Memory B cell (primary cell): ENCODE measurements around the gene LRRC43.
"Not testable (repeated sequence)": the region's sequence is repeated elsewhere in the genome, so short reads cannot be mapped to it uniquely, and the experiment has no call there.

ENCODE experiments used
- ATAC-seq: fragments of 150-1000 bp; cut with Tn5 transposase; 2 replicates; pipeline ENCODE4 v1.10.0; 2021; ENCODE audit warnings: low read depth, mild to moderate bottlenecking, moderate library complexity
- DNase-seq, 2 donors: peaks; one replicate each; pipeline ENCODE4 v3.0.0; 2022; ENCODE audit warnings: low spot score in 2 of 2
- H3K27ac Mint-ChIP-seq: one replicate; pipeline ENCODE4 v1.8.0; 2022; ENCODE audit warnings: mild to moderate bottlenecking, moderate library complexity, mixed read lengths
- H3K27me3 Mint-ChIP-seq: one replicate; pipeline ENCODE4 v1.8.0; 2022; ENCODE audit warnings: mixed read lengths
- H3K36me3 Mint-ChIP-seq: one replicate; pipeline ENCODE4 v1.8.0; 2022; ENCODE audit warnings: mild to moderate bottlenecking, mixed read lengths
- H3K4me1 Mint-ChIP-seq: one replicate; pipeline ENCODE4 v1.8.0; 2022; ENCODE audit warnings: mixed read lengths
- H3K4me3 Mint-ChIP-seq: one replicate; pipeline ENCODE4 v1.8.0; 2022; ENCODE audit warnings: mild to moderate bottlenecking, moderate library complexity, mixed read lengths
- H3K9me3 Mint-ChIP-seq: one replicate; pipeline ENCODE4 v1.8.0; 2022; ENCODE audit warnings: mixed read lengths

Gene LRRC43

GRCh38 chr12:122192441-122192840 is 9.5 kb downstream of the LRRC43 start:
- Mint-ChIP-seq H3K27ac (no peak overlapping the region), H3K4me1 (no peaks in the 10 kb centered on the region)

GRCh38 chr12:122194804-122195203 is 11.9 kb downstream of the LRRC43 start:
- Mint-ChIP-seq H3K4me3 (no peak overlapping the region), H3K27ac (no peak overlapping the region), H3K36me3 (peaks cover 3% of the 10 kb centered on the region), H3K4me1 (no peaks in the 10 kb centered on the region), H3K9me3 (peaks cover 6% of the 10 kb centered on the region), H3K27me3 (peaks cover 15% of the 10 kb centered on the region)
- ATAC-seq (no peak), DNase-seq (no peak)

More at GRCh38 chr12:122192441-122192840, 9.5 kb downstream of the LRRC43 start:
- no peak for ATAC-seq
- no peak for DNase-seq
- peaks cover 3% of the 10 kb centered on the region for H3K36me3 Mint-ChIP-seq
- H3K4me3 Mint-ChIP-seq, result no peak overlapping the region
- peaks cover 6% of the 10 kb centered on the region for H3K9me3 Mint-ChIP-seq
- H3K27me3 Mint-ChIP-seq, result peaks cover 10% of the 10 kb centered on the region

DNA sequence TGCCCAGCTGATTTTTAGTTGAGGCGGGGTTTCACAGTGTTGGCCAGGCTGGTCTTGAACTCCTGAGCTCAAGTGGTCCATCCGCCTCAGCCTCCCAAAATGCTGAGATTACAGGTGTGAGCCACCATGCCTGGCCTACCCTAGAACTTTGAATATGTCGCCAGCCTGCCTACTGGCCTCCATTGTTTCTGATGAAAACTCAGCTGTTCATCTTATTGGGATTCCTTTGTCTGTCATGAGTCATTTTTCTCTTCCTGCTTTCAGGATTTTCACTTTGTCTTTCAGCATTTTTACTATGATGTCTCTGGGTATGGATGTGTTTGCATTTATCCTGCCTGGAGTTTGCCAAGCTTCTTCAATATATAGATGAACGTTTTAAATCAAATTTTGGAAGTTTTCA is 12.5 kb downstream of the LRRC43 start:
- no peak overlapping the region for H3K27ac Mint-ChIP-seq
- no peak for ATAC-seq
- H3K36me3 Mint-ChIP-seq, result peaks cover 3% of the 10 kb centered on the region
- no peak overlapping the region for H3K4me3 Mint-ChIP-seq
- peaks cover 6% of the 10 kb centered on the region for H3K9me3 Mint-ChIP-seq
- H3K27me3 Mint-ChIP-seq, result peaks cover 19% of the 10 kb centered on the region
- H3K4me1 Mint-ChIP-seq, result no peaks in the 10 kb centered on the region
- no peak for DNase-seq

GRCh38 chr12:122197612-122197966 is 14.7 kb downstream of the LRRC43 start:
- no peak for DNase-seq
- no peak for ATAC-seq
- H3K36me3 Mint-ChIP-seq, result peaks cover 3% of the 10 kb centered on the region
- no peak overlapping the region for H3K4me3 Mint-ChIP-seq
- H3K4me1 Mint-ChIP-seq, result no peaks in the 10 kb centered on the region
- H3K27me3 Mint-ChIP-seq, result peaks cover 18% of the 10 kb centered on the region
- H3K27ac Mint-ChIP-seq, result no peak overlapping the region
- peaks cover 6% of the 10 kb centered on the region for H3K9me3 Mint-ChIP-seq

- peaks cover 17% of the 10 kb centered on the region for H3K27me3 Mint-ChIP-seq
- ATAC-seq, result no peak
- no peak overlapping the region for H3K4me3 Mint-ChIP-seq
- H3K9me3 Mint-ChIP-seq, result peaks cover 6% of the 10 kb centered on the region
- no peak for DNase-seq
- peaks cover 3% of the 10 kb centered on the region for H3K36me3 Mint-ChIP-seq
- H3K27ac Mint-ChIP-seq, result no peak overlapping the region
- peaks cover 3% of the 10 kb centered on the region for H3K4me1 Mint-ChIP-seq
Measured at GRCh38 chr12:122199484-122200355, 16.8 kb downstream of the LRRC43 start.

DNA sequence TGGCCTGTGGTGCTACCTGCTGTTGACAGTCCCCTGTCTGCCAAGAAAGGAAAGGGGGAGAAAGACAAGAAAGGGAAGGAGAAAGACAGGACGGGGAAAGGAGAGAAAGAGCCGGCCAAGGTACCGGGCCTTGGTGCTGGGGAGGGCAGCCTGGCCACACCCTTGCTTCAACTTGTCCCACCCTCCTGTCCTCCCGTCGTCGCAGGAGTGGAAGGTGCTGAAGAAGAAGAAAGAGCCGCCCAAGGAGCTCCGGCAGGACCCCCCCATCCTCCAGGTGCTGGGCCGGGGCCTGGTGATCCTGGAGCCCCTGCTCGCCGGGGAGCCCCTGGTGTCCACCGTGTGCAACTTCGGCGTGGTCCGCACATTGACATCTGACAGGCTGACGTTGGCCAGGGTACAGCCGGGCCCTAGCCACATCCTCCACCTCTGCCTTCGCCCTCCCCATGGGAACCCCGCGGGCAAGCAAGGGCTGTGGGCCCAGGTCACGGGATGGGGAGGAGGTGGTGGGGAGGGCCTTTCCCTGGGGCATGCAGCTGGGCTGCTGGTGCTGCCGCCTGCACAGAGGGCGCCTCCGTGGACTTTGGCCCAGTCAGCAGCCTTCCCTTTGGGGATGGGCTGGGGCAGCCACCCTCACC is 17.7 kb downstream of the LRRC43 start:
- ATAC-seq (no peak), DNase-seq (no peak)
- no peak overlapping the region for H3K27ac Mint-ChIP-seq
- peaks cover 1% of the 10 kb centered on the region for H3K9me3 Mint-ChIP-seq
- H3K27me3 Mint-ChIP-seq, result peaks cover 20% of the 10 kb centered on the region
- peaks cover 1% of the 10 kb centered on the region for H3K36me3 Mint-ChIP-seq
- H3K4me1 Mint-ChIP-seq, result peaks cover 7% of the 10 kb centered on the region
- H3K4me3 Mint-ChIP-seq, result no peak overlapping the region

- Mint-ChIP-seq H3K4me1 (peaks cover 7% of the 10 kb centered on the region), H3K27me3 (peaks cover 20% of the 10 kb centered on the region), H3K27ac (no peak overlapping the region), H3K9me3 (no peaks in the 10 kb centered on the region), H3K4me3 (no peak overlapping the region), H3K36me3 (no peaks in the 10 kb centered on the region)
- no peak for ATAC-seq
- no peak for DNase-seq
Measured at GRCh38 chr12:122201381-122201780, 18.5 kb downstream of the LRRC43 start.

DNA sequence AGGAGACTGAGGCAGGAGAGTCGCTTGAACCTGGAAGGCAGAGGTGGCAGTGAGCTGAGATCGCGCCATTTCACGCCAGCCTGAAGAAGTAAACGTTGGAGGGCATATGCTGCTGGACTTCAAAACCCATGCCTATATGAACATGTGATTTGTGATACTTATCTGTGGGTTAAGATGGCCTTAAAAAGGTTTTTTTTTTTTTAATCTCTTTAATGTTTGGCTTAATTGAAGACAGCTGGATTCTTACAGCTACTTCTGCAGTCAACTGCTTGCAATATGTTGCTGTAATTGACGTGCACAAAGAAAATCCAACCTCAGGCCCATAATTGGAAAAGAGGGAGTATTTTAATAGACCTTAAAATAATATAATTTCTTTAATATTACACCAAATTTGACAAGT is 19.1 kb downstream of the LRRC43 start:
- Mint-ChIP-seq H3K27me3 (peaks cover 18% of the 10 kb centered on the region), H3K36me3 (no peaks in the 10 kb centered on the region), H3K4me3 (no peak overlapping the region)

DNA sequence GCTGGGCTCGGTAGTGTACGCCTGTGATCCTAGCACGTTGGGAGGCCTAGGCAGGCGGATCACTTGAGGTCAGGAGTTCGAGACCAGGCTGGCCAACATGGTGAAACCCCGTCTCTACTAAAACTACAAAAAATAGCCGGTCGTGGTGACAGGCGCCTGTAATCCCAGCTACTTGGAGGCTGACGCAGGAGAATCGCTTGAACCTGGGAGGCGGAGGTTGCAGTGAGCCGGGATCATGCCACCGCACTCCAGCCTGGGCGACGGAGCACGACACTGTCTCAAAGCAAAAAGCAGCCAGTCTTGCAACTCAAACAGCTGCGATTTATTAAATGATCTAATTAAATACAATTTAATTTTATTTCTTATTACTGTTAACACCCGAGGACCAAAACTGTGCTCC is 19.9 kb downstream of the LRRC43 start:
- ATAC-seq, H3K4me1 Mint-ChIP-seq: not testable (repeated sequence)
- H3K27me3 Mint-ChIP-seq, result peaks cover 16% of the 10 kb centered on the region

More for the DNA sequence above, 19.1 kb downstream of the LRRC43 start:
- no peak overlapping the region for H3K27ac Mint-ChIP-seq
- no peaks in the 10 kb centered on the region for H3K9me3 Mint-ChIP-seq
- ATAC-seq (no peak), DNase-seq (no peak)
- peaks cover 7% of the 10 kb centered on the region for H3K4me1 Mint-ChIP-seq

GRCh38 chr12:122203301-122204166 is 20.6 kb downstream of the LRRC43 start, which contains the start of gene B3GNT4:
Gene B3GNT4, plus strand, starts transcription at chr12:122203709. Its CDS starts 910 bp downstream, at chr12:122204619.
- H3K4me3 Mint-ChIP-seq, result peak within 1 kb of the TSS; percentile 79
- ATAC-seq (peak; percentile 52), DNase-seq (peak; percentile 38 to 55)
- H3K27ac Mint-ChIP-seq, result no peak within 1 kb of the TSS
- peaks cover 7% of the 10 kb centered on the region for H3K4me1 Mint-ChIP-seq
- no peaks in the 10 kb centered on the region for H3K9me3 Mint-ChIP-seq
- peaks cover 11% of the 10 kb centered on the region for H3K36me3 Mint-ChIP-seq
- peaks cover 14% of the 10 kb centered on the region for H3K27me3 Mint-ChIP-seq

More for the DNA sequence above, 19.9 kb downstream of the LRRC43 start:
- peak overlapping the region; percentile 79 for H3K4me3 Mint-ChIP-seq
- not testable (repeated sequence) for H3K9me3 Mint-ChIP-seq, H3K27ac Mint-ChIP-seq, DNase-seq, H3K36me3 Mint-ChIP-seq

DNA sequence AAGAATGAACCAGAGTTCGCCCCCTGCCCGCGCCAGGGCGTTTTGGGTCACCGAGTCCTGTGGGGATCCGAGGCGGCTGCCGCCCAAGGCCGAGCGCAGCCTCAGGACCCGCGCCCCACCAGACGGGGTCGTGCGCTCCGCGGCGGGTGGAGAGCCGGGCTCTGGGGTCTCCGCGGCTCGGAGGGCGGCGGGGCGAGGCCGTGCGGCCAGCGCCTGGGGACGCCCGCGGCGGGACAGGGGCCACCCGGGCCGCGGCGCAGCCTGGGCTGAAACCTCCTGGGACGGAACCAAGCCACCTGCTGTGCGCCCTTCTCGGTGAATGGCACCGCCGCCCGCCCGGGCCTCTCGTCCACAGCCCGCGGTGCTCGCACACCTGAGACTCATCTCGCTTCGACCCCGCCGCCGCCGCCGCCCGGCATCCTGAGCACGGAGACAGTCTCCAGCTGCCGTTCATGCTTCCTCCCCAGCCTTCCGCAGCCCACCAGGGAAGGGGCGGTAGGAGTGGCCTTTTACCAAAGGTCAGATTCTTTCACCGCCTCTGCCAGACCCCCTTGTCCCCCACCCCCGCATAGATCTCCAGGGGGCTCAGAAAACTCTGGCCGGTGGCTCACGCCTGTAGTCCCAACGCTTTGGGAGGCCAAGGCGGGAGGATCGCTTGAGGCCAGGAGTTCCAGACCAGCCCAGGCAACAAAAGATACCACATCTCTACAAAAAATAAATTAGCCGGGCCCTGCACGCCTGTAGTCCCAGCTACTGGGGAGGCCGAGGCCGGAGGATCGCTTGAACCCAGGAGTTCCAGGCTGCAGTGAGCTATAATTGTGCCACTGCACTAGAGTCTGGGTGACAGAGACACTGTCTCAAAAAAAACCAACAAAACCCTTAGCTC is 21.5 kb downstream of the LRRC43 start:
- peaks cover 7% of the 10 kb centered on the region for H3K4me1 Mint-ChIP-seq
- H3K36me3 Mint-ChIP-seq, result peaks cover 13% of the 10 kb centered on the region
- DNase-seq (no peak), ATAC-seq (peak; percentile 41)
- H3K4me3 Mint-ChIP-seq, result peak overlapping the region; percentile 57
- peaks cover 14% of the 10 kb centered on the region for H3K27me3 Mint-ChIP-seq
- H3K27ac Mint-ChIP-seq, result no peak overlapping the region
- H3K9me3 Mint-ChIP-seq, result no peaks in the 10 kb centered on the region

GRCh38 chr12:122205053-122205925 is 22.4 kb downstream of the LRRC43 start:
- H3K4me1 Mint-ChIP-seq, result peaks cover 7% of the 10 kb centered on the region
- peaks cover 15% of the 10 kb centered on the region for H3K36me3 Mint-ChIP-seq
- ATAC-seq, result no peak
- H3K4me3 Mint-ChIP-seq, result peak overlapping the region; percentile 52
- H3K27me3 Mint-ChIP-seq, result peaks cover 6% of the 10 kb centered on the region
- H3K27ac Mint-ChIP-seq, result no peak overlapping the region
- H3K9me3 Mint-ChIP-seq, result no peaks in the 10 kb centered on the region
- DNase-seq, result no peak
